ENCODE data around the gene MIA2. TPM values are rescaled to one million over a fixed set of nuclear protein-coding genes. Genes with fewer than 3 reads are reported as not detected.

The MIA2 gene
- total RNA-seq, 1 donor from 2014 or later = 25.3 TPM

DNA sequence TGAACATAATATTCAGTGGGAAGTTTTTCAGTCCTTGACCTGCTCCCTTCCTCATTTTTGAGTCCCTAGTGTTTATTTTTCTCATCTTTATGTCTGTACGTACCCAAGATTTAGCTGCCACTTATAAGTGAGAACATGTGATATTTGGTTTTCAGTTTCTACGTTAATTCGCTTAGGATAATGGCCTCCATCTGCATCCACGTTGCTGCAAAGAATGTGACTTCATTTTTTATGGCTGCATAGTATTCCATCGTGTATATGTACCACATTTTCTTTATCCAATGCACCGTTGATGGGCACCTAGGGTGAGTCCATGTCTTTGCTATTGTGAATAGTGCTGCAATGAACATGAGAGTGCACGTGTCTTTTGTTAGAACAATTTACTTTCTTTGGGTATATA, 30.3 kb downstream of the MIA2 start:
- no peak for DNase-seq (ENCODE audit: extremely low spot score in 2 of 2)
- no peaks in the 10 kb centered on the region for H3K36me3 ChIP-seq
- H3K9me3 ChIP-seq = no peaks in the 10 kb centered on the region
- no peak overlapping the region for H3K27ac ChIP-seq
- H3K4me3 ChIP-seq = no peak overlapping the region
- no peaks in the 10 kb centered on the region for H3K27me3 ChIP-seq
- peaks cover 18% of the 10 kb centered on the region for H3K4me1 ChIP-seq
- TF ChIP-seq, protein P1, sequence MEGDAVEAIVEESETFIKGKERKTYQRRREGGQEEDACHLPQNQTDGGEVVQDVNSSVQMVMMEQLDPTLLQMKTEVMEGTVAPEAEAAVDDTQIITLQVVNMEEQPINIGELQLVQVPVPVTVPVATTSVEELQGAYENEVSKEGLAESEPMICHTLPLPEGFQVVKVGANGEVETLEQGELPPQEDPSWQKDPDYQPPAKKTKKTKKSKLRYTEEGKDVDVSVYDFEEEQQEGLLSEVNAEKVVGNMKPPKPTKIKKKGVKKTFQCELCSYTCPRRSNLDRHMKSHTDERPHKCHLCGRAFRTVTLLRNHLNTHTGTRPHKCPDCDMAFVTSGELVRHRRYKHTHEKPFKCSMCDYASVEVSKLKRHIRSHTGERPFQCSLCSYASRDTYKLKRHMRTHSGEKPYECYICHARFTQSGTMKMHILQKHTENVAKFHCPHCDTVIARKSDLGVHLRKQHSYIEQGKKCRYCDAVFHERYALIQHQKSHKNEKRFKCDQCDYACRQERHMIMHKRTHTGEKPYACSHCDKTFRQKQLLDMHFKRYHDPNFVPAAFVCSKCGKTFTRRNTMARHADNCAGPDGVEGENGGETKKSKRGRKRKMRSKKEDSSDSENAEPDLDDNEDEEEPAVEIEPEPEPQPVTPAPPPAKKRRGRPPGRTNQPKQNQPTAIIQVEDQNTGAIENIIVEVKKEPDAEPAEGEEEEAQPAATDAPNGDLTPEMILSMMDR (IDR thresholded peaks at IDR 0.05) = no peak
- TF ChIP-seq POLR2A (IDR thresholded peaks at IDR 0.05) (no peak), POLR2AphosphoS5 (IDR thresholded peaks at IDR 0.05; ENCODE audit: insufficient read depth in 1 of 2, low read depth in 1 of 2) (no peak)
- intact Hi-C loops (cut with DNase I) = no loop called here

DNA sequence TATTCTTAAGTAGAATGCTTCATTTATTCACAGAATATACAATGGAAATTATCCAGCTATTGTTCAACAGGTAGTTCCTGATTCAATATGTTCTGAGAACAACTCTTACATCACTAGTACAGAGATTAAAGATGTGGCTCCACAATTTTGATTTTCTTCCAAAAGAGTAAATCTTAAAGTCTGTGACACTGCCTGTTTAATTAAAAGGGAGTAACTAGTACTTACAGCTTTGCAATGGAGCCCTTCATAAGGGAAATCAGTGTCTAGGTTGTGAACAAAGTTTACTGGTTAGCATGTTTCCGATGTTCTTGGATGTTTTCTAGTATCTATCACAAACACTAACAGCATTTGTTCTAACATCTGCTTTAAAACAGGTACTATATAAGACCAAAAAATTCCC, 30.8 kb downstream of the MIA2 start:
- no peak overlapping the region for H3K4me3 ChIP-seq
- no peaks in the 10 kb centered on the region for H3K27me3 ChIP-seq
- H3K4me1 ChIP-seq = peaks cover 23% of the 10 kb centered on the region
- H3K36me3 ChIP-seq = no peaks in the 10 kb centered on the region
- no peaks in the 10 kb centered on the region for H3K9me3 ChIP-seq
- no peak overlapping the region for H3K27ac ChIP-seq
- TF ChIP-seq POLR2A (IDR thresholded peaks at IDR 0.05) (no peak), POLR2AphosphoS5 (IDR thresholded peaks at IDR 0.05; ENCODE audit: insufficient read depth in 1 of 2, low read depth in 1 of 2) (peak in 1 of 2 donors; percentile 31)
- intact Hi-C loops (cut with DNase I) = no loop called here
- no peak for DNase-seq (ENCODE audit: extremely low spot score in 2 of 2)

DNA sequence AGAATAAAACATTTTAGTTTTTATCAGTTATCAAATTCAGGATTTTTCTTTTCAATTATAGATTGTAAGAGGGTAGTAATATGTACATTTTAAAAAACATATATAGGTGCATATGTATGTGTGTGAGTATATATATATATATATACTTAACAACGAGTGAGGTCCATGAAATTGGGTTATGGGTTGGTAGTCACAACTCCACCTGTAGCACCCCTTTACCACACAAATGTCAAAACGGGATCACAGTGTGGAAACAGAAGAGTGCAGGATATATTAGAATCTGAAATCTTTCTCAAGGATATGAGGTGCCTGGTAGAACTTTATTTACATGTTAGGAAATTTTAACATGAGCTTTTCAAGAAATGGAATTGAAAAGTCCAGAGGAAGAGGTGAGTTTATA, 31.3 kb downstream of the MIA2 start:
- Histone ChIP-seq H3K27ac (no peak overlapping the region), H3K27me3 (no peaks in the 10 kb centered on the region), H3K9me3 (no peaks in the 10 kb centered on the region), H3K4me3 (peak overlapping the region in 1 of 2 donors; percentile 90), H3K36me3 (no peaks in the 10 kb centered on the region), H3K4me1 (peaks cover 28% of the 10 kb centered on the region)
- no peak for DNase-seq (ENCODE audit: extremely low spot score in 2 of 2)
- intact Hi-C loops (cut with DNase I) = loop anchor here (5.0 kb wide), 1 partner anchor 93 kb away; the partner anchor contains the start of gene TRAPPC6B
- TF ChIP-seq POLR2AphosphoS5 (IDR thresholded peaks at IDR 0.05; ENCODE audit: insufficient read depth in 1 of 2, low read depth in 1 of 2) (no peak), POLR2A (IDR thresholded peaks at IDR 0.05) (no peak)
- TF ChIP-seq, protein P1 (IDR thresholded peaks at IDR 0.05) = no peak

DNA sequence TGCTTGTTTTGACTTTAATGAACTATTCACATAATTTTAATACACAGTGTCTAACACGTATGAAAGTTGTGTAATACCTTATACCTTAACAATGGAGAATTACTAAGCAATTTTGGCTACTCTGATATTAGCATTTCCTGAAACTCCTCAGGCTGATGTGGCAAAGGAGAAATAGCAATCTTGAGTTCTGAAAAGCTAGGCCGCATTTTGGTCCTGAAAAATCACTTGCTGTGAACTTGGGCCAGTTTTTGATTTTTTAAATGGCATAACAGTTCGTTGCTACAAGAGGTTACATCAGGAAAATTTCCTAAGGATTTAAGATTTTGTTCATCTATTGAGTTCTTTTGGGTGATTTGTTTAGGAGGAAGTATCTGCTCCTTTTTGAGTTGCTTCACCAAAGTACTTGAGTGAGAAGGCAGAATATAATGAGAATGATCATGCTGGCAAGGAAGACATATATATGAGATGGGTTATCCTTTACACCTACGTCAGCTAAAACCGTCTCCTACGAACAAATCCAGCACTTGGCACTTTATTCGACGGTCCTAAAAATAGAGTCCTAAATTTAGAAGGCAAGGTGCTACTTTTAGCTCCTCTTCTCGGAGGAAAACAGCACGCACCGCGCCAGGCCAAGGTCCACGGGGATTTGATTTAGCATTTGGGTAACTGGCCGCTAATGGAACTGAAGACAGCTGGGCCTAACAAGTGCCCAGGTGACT, 32.2 kb downstream of the MIA2 start:
- intact Hi-C loops (cut with DNase I) = loop anchor here (5.0 kb wide), 1 partner anchor 94 kb away; the partner anchor contains the start of gene TRAPPC6B
- H3K4me1 ChIP-seq = peaks cover 34% of the 10 kb centered on the region

DNA sequence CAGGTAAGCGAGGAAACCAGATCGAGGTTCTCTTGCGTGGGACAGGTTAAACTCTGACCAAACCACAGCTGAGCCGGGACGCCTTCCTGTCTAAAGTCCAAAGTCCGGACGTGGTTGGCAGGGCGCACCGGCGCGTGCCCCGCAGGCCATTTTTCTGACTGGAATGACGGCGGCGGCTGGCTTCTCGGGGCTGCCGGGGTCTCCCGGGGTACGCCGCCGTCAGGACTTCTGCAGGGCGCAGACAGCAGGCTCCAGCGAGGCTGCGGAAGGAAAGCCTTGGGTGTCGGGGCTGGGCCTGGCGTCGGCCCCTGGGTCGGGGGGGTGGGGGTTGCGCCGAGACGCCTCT, 32.8 kb downstream of the MIA2 start:
- Histone ChIP-seq H3K27me3 (no peaks in the 10 kb centered on the region), H3K27ac (peak overlapping the region; percentile 98), H3K4me1 (peaks cover 34% of the 10 kb centered on the region), H3K4me3 (peak overlapping the region; percentile 75 to 90), H3K36me3 (no peaks in the 10 kb centered on the region), H3K9me3 (no peaks in the 10 kb centered on the region)
- intact Hi-C loops (cut with DNase I) = loop anchor here (5.0 kb wide), 1 partner anchor 94 kb away; the partner anchor contains the start of gene TRAPPC6B
- DNase-seq (ENCODE audit: extremely low spot score in 2 of 2) = no peak
- no peak for TF ChIP-seq POLR2A (IDR thresholded peaks at IDR 0.05)
- no peak for TF ChIP-seq POLR2AphosphoS5 (IDR thresholded peaks at IDR 0.05; ENCODE audit: insufficient read depth in 1 of 2, low read depth in 1 of 2)
- TF ChIP-seq, protein P1 (IDR thresholded peaks at IDR 0.05) = no peak

More for the DNA sequence above, 32.2 kb downstream of the MIA2 start:
- Histone ChIP-seq H3K27me3 (no peaks in the 10 kb centered on the region), H3K4me3 (peak overlapping the region; percentile 75 to 90), H3K27ac (peak overlapping the region; percentile 98), H3K36me3 (no peaks in the 10 kb centered on the region), H3K9me3 (no peaks in the 10 kb centered on the region)
- no peak for DNase-seq (ENCODE audit: extremely low spot score in 2 of 2)
- TF ChIP-seq POLR2A (IDR thresholded peaks at IDR 0.05) (no peak), POLR2AphosphoS5 (IDR thresholded peaks at IDR 0.05; ENCODE audit: insufficient read depth in 1 of 2, low read depth in 1 of 2) (peak in 1 of 2 donors; percentile 25)
- TF ChIP-seq, protein P1 (IDR thresholded peaks at IDR 0.05) = no peak

Measured in vagina (tissue), 2 donors.